ENCODE results near the gene ZNF627.
A peak's percentile ranks its signal among the peaks of the same experiment; 100 is the strongest.
"Not testable (repeated sequence)": the region's sequence is repeated elsewhere in the genome, so short reads cannot be mapped to it uniquely, and the experiment has no call there.

Gene ZNF627

GRCh38 chr19:11633223-11633622 lies 35.9 kb downstream of the ZNF627 start:
- no peak for DNase-seq

GRCh38 chr19:11634018-11634662 lies 36.9 kb downstream of the ZNF627 start:
- DNase-seq = not testable (repeated sequence)

GRCh38 chr19:11639245-11639601 lies 41.9 kb downstream of the ZNF627 start:
- no peak for DNase-seq

GRCh38 chr19:11639602-11640471 lies 42.6 kb downstream of the ZNF627 start:
- DNase-seq = peak; percentile 84 to 91

- DNase-seq = no peak
Measured at GRCh38 chr19:11641244-11641643, 44.0 kb downstream of the ZNF627 start.

GRCh38 chr19:11642902-11643301 lies 45.6 kb downstream of the ZNF627 start:
- no peak for DNase-seq

GRCh38 chr19:11649941-11650340 lies 52.7 kb downstream of the ZNF627 start:
- DNase-seq = no peak

GRCh38 chr19:11651062-11651461 lies 53.8 kb downstream of the ZNF627 start:
- no peak for DNase-seq

GRCh38 chr19:11652056-11652455 lies 54.8 kb downstream of the ZNF627 start:
- DNase-seq = no peak

GRCh38 chr19:11652492-11652891 lies 55.2 kb downstream of the ZNF627 start:
- no peak for DNase-seq

- no peak for DNase-seq
Measured at GRCh38 chr19:11656535-11656934, 59.3 kb downstream of the ZNF627 start.

GRCh38 chr19:11657307-11657706 lies 60.0 kb downstream of the ZNF627 start:
- DNase-seq = no peak

GRCh38 chr19:11658970-11659369 lies 61.7 kb downstream of the ZNF627 start:
- no peak for DNase-seq

- no peak for DNase-seq
Measured at GRCh38 chr19:11659612-11660011, 62.3 kb downstream of the ZNF627 start.

GRCh38 chr19:11662278-11662677 lies 65.0 kb downstream of the ZNF627 start:
- no peak for DNase-seq

- DNase-seq = no peak
Measured at GRCh38 chr19:11663181-11663591, 65.9 kb downstream of the ZNF627 start.
